Ishikawa (cell line): Measurements from ENCODE around the gene OTUD1.

Experiments
- CEBPB ChIP-seq: IDR thresholded peaks from 2 replicates; pipeline ENCODE4 v1.6.1; 2012
- CREB1 ChIP-seq: IDR thresholded peaks from 2 replicates; pipeline ENCODE4 v1.6.1; 2012; ENCODE audit warnings: low read depth
- EGR1 ChIP-seq: IDR thresholded peaks from 2 replicates; pipeline ENCODE4 v1.6.1; 2012
- EP300 ChIP-seq: IDR thresholded peaks from 2 replicates; pipeline ENCODE4 v1.6.1; 2012; ENCODE audit warnings: borderline replicate concordance
- FOXM1 ChIP-seq: IDR thresholded peaks from 2 replicates; pipeline ENCODE4 v1.6.1; 2012; ENCODE audit warnings: low read depth, borderline replicate concordance
- MAX ChIP-seq: IDR thresholded peaks from 2 replicates; pipeline ENCODE4 v1.6.1; 2012
- NFIC ChIP-seq: IDR thresholded peaks from 2 replicates; pipeline ENCODE4 v1.6.1; 2012
- RAD21 ChIP-seq: IDR thresholded peaks from 2 replicates; pipeline ENCODE4 v1.6.1; 2012; ENCODE audit warnings: low read depth
- REST ChIP-seq: IDR thresholded peaks from 2 replicates; pipeline ENCODE4 v1.6.1; 2012; ENCODE audit warnings: low read depth, mild to moderate bottlenecking
- TAF1 ChIP-seq: IDR thresholded peaks from 2 replicates; pipeline ENCODE4 v1.6.1; 2012; ENCODE audit warnings: low read depth, mild to moderate bottlenecking
- TCF12 ChIP-seq: IDR thresholded peaks from 2 replicates; pipeline ENCODE4 v1.6.1; 2012; ENCODE audit warnings: low read depth
- TEAD4 ChIP-seq: IDR thresholded peaks from 2 replicates; pipeline ENCODE4 v1.6.1; 2012
- USF1 ChIP-seq: IDR thresholded peaks from 2 replicates; pipeline ENCODE4 v1.6.1; 2012
- YY1 ChIP-seq: IDR thresholded peaks from 2 replicates; pipeline ENCODE4 v1.6.1; 2012; ENCODE audit warnings: low read depth
- ZBTB7A ChIP-seq: IDR thresholded peaks from 2 replicates; pipeline ENCODE4 v1.6.1; 2012; ENCODE audit warnings: low read depth

OTUD1 gene

GRCh38 chr10:23438547-23439451 is at the start of gene OTUD1:
Gene OTUD1 (plus strand): TSS chr10:23439075. CDS start chr10:23439458, 383 bp downstream.
- 0 out of 2 replicates have a peak, but pooled peaks have one; percentile 8 for TF ChIP-seq TCF12
- peak; percentile 86 for TF ChIP-seq USF1
- no peak for TF ChIP-seq RAD21
- TF ChIP-seq REST: no peak
- 0 out of 2 replicates have a peak, but pooled peaks have one; percentile 7 for TF ChIP-seq NFIC
- TF ChIP-seq CEBPB: no peak
- TF ChIP-seq YY1: no peak
- TF ChIP-seq ZBTB7A: no peak; the same call in 1 of the 2 replicates
- TF ChIP-seq EP300: peak; percentile 17; the same call in 1 of the 2 replicates
- peak; percentile 66; the same call in 1 of the 2 replicates for TF ChIP-seq TEAD4
- TF ChIP-seq EGR1: peak; percentile 77
- no peak for TF ChIP-seq FOXM1
- peak; percentile 66 for TF ChIP-seq MAX
- no peak for TF ChIP-seq CREB1
- TF ChIP-seq TAF1: peak; percentile 35; the same call in 1 of the 2 replicates

GRCh38 chr10:23390809-23391208 is 48.1 kb upstream of the OTUD1 start:
- TF ChIP-seq YY1 (no peak), REST (no peak), TCF12 (no peak)

- TF ChIP-seq ZBTB7A (no peak), USF1 (no peak), MAX (no peak), TEAD4 (no peak), REST (no peak), TAF1 (no peak), CREB1 (no peak), FOXM1 (no peak), CEBPB (no peak), TCF12 (no peak), YY1 (no peak)
Measured at GRCh38 chr10:23391821-23392220, 47.1 kb upstream of the OTUD1 start.

- TF ChIP-seq YY1 (no peak), RAD21 (no peak), CEBPB (no peak), USF1 (no peak), NFIC (no peak), REST (no peak), CREB1 (no peak), TCF12 (no peak), MAX (no peak), TEAD4 (no peak), EP300 (no peak), TAF1 (no peak), FOXM1 (no peak), EGR1 (no peak)
Measured at GRCh38 chr10:23395017-23395416, 43.9 kb upstream of the OTUD1 start.
